Glomerular endothelial cell (primary cell): ENCODE data around the gene FGB. TPM values are rescaled to one million over a fixed set of nuclear protein-coding genes. Genes with fewer than 3 reads are reported as not detected.

Experiments
- DNase-seq: peaks from one replicate; pipeline ENCODE4 v3.0.0-alpha.2; 2011; ENCODE audit warnings: low read depth, low spot score; ENCODE audit errors: extremely low read depth
- total RNA-seq: library from RNA; depleted of rRNA; stranded (reverse); fragments of >200 nt; gene quantifications from 2 replicates; pipeline ENCODE4 v1.2.3, GENCODE V29; 2015

FGB gene
- total RNA-seq, result not detected in 2 replicates

DNA sequence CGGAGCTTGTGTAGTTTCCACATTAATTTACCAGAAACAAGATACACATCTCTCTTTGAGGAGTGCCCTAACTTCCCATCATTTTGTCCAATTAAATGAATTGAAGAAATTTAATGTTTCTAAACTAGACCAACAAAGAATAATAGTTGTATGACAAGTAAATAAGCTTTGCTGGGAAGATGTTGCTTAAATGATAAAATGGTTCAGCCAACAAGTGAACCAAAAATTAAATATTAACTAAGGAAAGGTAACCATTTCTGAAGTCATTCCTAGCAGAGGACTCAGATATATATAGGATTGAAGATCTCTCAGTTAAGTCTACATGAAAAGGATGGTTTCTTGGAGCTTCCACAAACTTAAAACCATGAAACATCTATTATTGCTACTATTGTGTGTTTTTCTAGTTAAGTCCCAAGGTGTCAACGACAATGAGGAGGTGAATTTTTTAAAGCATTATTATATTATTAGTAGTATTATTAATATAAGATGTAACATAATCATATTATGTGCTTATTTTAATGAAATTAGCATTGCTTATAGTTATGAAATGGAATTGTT lies at the start of gene FGB:
FGB (plus strand) TSS at position 315 of the 558 bp plus-strand sequence; CDS start at position 323, 8 bp downstream.
- DNase-seq, result no peak

DNA sequence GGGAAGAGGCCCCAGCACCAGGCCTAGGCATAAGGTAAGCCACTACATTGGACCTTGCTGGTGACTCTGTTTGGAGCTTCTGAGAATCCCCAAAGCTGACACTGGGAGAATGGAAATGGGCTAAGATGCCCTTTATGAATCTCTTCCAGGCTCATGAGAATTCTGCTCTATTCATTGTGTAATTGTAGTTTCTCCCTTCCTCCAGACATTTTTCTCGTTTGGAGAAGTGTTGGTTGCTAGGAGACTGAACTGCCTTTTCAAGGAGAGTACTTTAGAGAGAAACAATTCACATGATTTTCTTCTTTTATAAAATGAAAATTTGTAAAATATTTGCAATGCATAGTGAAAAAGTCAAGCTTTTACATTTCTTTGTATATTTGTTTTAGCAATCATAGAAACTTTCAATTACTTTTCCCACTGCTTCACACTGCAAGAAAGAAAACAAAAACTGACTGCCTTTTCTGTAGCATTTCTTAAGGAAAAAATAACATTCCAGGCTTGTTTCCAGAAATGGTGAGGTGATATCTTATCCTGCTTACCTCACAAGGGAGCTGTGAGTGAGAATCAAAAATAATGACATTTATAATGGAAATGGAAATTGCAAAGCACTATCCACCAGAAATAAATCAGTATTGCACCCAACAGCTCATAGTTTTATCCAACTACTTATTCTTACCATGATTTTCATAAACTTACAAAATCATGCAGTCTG lies 46.3 kb upstream of the FGB start:
- DNase-seq, result no peak

DNA sequence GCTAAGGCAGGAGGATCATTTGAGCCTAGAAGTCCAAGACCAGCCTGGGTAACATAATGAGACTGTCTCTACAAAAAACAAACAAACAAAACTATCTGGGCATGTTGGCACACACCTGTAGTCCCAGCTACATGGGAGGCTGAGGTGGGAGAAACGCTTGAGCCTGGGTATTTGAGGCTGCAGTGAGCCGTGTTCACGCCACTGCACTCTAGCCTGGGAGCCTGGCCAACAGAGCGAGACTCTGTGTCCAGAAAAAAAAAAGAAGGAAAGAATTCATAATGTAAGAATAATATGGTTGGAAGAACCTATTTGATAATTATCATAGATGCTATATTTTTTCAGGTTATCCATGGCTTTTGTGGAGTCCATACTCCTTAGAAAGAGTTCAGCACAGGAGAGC lies 45.2 kb upstream of the FGB start:
- no peak for DNase-seq

DNA sequence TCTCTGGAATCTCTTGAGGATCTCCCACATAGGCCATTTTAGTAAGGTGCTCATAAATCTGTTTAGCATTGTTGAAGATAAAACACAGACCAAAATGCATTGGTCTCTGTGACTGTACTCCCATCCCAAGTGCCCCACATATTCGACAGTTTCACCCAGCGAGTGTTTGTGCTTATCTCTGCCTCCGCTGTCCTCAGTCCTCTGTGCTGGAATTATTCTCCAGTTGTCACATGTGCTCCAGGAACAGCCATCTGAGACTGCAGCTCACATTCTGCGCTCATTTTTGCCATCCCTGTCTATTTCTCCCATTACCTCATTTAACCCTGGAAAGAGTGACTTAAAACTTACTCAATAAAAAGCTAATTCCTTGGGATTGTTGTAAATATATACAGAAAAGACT lies 43.6 kb upstream of the FGB start:
- no peak for DNase-seq

DNA sequence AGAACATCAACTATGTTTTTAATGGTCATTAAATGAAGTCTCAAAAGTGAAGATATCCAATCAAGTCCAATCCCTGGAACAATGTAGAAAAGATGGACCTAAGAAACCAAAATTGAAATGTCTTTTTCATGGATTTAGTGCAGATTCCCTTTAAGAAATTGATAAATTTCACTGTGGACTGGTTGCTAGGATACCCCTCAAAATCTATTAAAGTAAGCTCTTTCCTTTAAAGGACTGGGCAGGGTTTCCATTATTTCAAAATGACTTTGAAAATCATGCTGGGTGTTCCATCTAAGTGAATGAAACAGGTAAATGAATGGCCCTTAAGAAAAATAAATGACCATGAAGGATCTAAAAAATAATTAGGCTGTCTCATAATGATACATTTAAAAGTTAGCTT lies 41.2 kb upstream of the FGB start:
- DNase-seq, result no peak

DNA sequence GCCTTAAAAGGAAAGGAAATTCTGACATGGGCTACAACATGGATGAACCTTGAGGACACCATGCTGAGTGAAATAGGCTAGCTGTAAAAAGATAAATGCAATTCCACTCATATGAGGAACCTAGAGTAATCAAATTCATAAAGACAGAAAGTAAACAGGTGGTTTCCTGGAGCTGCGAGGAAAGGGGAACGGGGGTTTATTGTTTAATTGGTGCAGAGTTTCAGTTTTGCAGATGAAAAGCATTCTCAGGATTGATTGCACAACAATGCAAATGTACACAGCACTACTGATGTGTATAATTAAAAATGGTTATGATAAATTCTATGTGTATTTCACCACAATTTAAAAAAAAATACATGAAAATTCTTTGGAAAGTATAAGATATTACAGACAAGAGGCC lies 36.7 kb upstream of the FGB start:
- no peak for DNase-seq

DNA sequence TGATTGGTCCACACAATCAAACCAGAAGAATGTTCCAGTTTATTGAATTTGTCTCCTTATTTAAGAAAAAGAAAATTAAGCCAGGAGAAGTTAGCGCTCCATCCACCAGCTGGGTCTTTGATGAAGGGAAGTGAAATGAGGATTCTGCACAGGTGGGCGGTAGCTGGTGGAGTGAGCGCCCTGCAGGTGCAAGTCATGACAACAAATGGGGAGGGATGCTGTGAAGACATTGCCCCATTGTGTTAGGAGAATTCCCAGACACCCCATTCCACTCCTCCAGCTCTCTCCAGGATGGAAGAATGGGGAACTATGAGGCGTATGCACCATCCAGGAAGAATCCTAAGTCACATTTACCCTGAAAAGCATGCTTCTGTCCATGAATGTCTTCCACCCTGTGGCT lies 35.5 kb upstream of the FGB start:
- DNase-seq, result no peak

DNA sequence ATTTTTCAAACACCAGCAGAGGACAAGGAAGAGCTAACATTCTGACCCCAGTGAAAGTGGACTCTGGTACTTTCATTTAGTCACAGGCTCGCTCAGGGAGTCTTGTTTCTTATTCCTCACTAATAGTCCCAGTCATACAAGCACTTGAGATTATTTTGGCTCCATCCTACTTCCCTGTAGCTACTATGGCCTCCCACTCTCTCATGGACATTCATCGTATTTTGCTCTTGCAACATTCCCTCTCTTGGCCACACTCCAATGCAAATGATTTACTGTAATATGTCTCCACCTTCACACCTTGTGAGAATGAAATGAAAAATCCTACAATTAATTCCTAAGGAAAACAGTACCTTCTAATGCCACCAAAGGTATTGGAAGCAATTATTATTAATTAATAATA lies 33.9 kb upstream of the FGB start:
- DNase-seq, result no peak

DNA sequence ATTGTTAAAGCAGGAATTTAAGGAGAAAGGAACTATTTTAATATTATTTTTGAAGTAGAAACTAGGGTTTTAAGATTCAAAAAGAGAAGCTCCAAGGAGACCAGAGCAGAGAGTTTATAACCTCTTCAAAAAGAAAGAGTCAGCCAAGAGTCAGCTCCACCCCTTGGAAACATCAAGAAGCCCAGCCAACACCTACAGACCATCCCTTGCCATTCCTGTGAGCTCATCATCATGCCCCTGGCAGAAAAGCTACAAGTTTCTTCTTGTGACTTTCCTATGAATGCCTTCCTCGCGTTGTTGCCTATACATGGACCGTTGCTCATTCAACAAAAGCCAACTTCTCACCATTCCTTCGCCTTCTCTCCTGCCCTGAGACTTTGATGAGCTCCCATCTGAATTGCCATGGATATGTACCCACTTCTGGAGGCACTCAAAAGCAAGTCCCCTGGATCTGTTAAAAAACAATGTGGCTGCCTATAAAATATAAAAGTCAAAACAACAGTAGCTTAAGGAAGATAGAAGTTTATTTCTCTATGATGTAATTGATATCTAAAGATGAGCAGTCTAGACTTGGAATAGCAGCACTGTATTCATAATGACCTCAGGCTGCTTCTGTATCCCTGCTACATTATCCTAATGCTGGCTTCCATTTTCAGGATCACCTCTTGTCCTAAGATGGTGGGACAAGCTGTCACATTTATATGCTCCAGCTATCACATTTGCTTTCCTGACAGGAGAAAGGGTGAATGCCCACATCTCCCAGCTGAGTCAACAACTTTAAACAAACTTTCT lies 32.9 kb upstream of the FGB start:
- no peak for DNase-seq

DNA sequence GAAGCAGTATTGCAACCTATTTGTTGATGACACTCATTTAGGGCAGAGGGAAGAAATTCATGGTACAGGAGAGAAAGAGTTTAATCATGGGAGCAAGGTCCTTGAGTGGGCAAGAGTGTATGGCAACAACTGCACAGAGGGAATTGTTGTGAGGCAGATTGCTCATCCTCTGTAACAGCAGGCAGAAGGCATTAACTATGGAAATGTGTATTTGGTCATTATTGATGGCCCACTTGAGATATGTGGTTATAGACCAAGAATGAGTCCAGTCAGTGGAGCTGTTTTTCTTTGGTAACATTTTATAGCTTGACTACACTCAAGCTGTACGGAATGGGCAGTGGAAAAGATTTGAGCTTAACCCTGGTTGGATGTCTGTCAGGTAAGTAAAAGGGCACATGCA lies 28.5 kb upstream of the FGB start:
- DNase-seq, result no peak

DNA sequence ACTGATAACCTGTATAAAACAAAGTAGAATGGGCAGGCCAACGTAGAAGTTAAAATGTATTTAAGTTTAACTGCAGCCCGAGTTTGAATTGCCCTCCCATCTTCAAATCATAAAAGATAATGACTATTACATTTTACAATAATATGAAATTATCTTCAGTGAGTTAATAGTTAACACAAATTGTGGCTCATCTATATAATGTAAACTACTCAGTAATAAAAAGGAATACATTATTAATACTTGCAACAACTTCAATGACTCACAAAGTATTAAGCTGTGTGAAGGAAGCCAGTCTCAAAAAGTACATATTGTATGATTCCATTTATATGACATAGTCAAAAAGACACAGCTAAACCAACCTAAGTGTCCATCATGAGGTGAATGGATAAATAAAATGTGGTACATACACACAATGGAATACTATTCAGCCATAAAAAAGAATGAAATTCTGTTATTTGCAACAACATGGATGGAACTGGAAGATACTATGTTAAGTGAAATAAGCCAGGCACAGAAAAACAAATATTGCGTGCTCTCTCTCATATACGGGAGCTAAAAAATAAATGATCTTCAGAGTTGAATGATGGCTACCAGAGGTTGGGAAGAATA lies 20.4 kb upstream of the FGB start:
- no peak for DNase-seq

DNA sequence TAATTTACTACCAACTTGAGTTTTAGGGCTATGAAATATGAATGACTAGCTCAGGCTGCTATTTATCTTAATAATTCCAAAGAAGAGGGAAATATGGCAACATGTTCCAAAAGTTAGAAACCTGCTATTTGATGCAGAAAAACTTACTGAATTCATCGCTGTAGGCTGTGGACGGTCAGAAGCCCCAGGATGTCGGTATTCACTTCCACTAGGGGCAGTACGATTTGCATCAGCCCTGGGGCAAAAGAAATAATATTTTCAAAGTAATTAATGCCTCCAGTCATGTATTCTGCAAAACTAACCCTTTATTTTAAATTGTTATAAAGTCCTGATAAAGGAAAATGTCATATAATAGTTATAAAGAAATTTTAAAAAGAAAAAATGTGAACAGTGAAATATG lies 17.1 kb upstream of the FGB start:
- no peak for DNase-seq

DNA sequence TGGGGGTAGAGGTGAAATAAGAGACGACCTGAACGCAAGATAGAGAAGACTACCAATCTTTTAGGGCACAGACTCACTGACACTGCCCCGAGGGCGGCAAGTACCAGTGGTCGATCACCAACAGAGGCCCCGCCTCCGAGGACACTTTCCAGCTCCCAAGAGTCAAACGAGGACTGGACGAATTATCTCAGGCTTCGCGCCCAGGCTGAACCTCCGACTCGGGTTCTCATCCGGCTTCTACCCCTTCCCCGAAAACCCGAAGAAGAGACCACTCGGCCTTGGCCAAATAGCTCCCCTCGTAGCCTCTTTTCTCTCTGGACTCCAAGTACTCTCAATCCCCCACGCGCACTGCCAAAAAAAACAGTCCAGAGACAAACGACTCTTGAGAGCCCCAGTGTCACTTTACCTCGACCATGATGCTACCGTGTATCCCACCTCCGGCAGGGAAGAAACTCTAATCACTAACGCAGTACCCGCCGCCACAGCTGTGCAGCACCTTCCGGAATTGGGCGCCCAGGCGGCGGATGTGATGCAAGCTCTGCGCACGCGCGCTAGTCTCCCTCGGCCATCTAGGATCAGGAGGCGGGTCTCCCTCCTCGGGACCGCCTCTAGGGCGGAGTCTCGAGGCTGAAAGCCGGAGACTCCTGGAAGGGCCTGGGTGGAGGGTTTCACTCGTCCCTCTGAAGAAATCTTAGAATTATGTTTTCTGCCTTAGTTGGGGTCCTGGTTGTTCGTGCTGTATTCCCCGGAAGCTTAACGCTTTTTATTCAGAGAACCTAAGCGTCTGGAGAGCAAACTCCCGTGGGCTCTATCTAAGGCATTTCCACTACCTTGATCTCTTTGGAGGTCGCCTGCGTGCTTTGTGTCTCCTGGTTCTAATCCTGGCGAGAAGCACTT lies 12.7 kb upstream of the FGB start, which contains the start of gene PLRG1:
PLRG1 (minus strand) TSS at position 507 of the 897 bp plus-strand sequence; CDS start at position 415, 92 bp downstream.
- peak; percentile 71 for DNase-seq

DNA sequence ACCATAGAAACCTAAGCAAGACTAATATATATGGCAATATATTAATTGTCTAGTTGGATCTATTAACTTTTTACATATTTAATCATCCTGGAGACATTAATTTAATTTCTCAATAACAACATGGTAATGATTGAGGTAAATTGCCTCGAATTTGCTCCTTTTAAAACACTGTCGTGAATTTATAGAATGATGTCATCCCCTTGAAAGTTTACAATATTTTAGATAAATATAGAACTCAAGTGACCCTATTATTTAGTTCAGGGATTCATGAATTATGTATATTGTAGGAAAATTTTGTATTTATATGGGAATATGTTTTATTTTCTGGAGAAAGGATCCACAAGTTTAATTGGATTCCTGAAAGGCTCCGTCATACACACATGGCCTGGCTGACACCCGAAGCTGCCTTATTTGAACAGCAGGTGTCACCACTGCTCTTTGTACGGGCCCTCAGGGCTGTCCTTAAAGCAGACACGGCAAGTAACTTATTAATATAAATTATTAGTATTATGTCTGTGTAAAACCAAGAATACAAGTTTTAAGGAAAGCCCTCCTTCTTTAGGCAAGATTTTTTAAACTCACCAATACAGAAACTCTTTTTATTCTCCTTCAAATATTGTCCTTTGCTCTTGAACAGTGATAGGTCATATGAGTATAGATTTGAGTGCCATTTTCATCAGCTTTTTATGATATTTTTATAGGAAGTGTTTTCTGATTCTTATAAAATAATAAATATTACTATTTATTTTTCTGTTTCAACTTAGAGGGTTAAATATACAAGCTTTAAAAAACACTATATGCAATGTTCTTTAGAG lies 10.7 kb upstream of the FGB start:
- peak; percentile 42 for DNase-seq

DNA sequence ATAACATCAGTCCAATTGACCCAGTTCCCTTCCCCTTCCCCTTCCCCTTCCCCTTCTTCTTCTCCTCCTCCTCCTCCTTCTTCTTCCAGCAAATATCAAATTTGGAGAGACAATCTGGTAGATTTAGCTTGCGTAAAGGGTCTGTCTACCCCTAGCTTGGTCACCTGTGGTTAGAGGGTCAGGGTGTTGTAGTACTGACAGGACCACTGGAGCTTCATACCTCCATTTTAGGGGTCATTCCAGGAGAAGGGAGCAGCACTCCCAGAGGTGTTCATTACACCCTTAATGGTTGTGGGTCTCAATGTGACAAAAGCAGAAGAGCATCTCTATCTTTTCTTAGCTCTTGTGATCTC lies 3.7 kb upstream of the FGB start:
- DNase-seq, result no peak

DNA sequence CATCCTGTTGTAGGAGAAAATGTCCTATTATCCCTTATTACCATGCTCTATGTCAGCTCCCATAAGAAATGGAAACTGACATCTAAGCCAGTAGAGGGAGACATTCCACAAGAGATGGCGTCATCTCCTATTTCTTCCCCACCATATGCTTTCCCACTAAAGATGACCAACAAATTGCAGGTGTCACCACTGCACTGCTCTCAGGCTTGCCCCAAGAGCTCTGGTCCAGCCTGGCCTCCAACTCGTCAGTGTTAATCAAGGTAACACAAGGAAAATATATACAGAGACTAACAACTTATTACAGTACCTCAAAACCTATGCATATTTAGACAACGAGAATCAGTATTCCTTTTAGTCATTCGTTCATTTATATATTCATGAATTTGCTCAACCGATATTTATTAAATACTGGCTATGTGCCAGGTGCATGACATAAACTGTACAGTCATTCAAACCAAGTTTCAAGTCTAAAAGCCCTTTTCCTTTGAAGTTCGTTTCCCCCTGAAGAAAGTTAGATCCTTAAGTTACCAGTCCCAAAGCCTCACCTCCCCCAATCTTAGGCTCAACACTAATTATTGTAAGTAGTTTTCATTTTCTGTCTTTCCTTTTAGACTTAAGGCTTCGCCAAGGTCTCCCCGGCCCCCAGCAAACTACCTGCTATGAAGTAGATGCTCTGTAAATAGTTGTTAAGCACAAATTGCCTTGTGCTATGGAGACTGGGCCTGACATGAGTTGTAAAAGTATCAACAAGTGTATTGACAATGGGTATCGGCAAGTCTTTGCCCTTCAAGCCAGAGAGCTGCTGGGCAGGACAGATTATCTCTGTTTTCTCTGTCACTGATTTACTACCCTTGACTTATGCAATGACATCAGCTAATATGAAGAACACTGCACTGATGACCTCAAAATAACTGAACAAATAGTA lies 3.1 kb upstream of the FGB start:
- DNase-seq, result no peak

DNA sequence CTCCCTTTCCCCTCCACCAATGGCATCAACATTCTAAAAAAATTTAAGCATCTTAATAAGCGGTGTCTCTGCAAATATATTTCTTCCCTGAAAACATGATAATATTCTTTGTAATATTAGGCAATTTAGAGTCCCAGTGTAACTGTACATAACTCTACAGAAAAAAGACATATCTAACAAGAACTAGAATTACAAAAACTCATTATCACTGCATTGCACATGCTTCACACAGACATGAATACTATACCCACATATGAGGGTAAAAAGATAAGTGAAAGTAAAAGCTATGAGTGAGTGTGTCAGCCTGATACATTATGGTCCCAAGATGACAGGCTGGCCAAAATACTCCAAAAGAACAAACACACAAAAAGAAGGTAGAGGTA lies 2.4 kb upstream of the FGB start:
- no peak for DNase-seq

DNA sequence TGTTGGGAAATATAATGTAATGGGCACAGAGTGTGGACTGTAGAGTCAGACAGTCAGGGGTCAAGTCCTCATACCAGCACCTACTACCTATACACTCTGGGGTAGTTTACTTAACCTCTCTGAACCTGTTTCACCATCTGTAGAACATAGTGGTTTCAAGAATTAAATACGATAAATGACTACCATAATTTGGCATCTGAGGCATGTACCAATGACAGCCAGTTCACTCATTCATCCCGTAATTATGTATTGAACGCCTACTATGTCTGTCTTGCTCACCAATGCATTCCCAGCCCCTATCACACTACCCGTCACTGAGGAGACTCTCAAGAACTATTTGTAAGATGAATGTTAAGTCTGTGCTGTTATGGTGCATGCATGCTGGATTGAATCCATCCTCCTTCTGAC lies 2.0 kb upstream of the FGB start:
- DNase-seq, result no peak

DNA sequence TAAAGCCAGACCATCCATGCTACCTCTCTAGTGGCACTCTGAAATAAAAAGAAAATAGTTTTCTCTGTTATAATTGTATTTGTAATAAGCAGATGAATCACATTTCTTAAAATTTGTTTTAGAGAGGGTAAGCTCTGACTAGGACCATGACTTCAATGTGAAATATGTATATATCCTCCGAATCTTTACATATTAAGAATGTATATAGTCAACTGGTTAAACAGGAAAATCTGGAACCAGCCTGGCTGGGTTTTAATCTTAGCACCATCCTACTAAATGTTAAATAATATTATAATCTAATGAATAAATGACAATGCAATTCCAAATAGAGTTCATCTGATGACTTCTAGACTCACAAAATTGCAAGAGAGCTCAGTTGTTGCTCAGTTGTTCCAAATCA lies 1.5 kb downstream of the FGB start:
- no peak for DNase-seq
